GM12872 (cell line): ENCODE data around the gene MRGPRF.

Experiments
- CTCF ChIP-seq: IDR thresholded peaks from 3 replicates; pipeline ENCODE4 v1.5.1; 2011; ENCODE audit warnings: low read depth, mild to moderate bottlenecking, low read length, moderate library complexity; ENCODE audit not compliant: insufficient read depth

MRGPRF gene

GRCh38 chr11:69058511-69059270 lies 45.6 kb upstream of the MRGPRF start:
- TF ChIP-seq CTCF: no peak

GRCh38 chr11:69057801-69058200 lies 44.8 kb upstream of the MRGPRF start:
- no peak for TF ChIP-seq CTCF

GRCh38 chr11:69057236-69057635 lies 44.2 kb upstream of the MRGPRF start:
- TF ChIP-seq CTCF: no peak

- TF ChIP-seq CTCF: no peak
Observed at GRCh38 chr11:69055598-69056516, 42.8 kb upstream of the MRGPRF start.

- TF ChIP-seq CTCF: no peak
Observed at GRCh38 chr11:69055212-69055586, 42.2 kb upstream of the MRGPRF start.

- no peak for TF ChIP-seq CTCF
Observed at GRCh38 chr11:69054397-69055211, 41.6 kb upstream of the MRGPRF start.
